HG03159 (cell line): ENCODE measurements around the gene DNAJB11.
"Not testable (repeated sequence)": the region's sequence is repeated elsewhere in the genome, so short reads cannot be mapped to it uniquely, and the experiment has no call there.

Experiments used
- ATAC-seq: cut with Tn5 transposase; IDR thresholded peaks from one replicate; pipeline ENCODE4 v1.9.1; 2021; ENCODE audit warnings: mild to moderate bottlenecking, moderate library complexity; ENCODE audit not compliant: unreplicated experiment

Gene DNAJB11

GRCh38 chr3:186551387-186551786, 19.1 kb upstream of the DNAJB11 start:
- no peak for ATAC-seq

- no peak for ATAC-seq
Observed at GRCh38 chr3:186552408-186553031, 18.0 kb upstream of the DNAJB11 start.

GRCh38 chr3:186564586-186564985, 5.9 kb upstream of the DNAJB11 start:
- ATAC-seq: no peak

GRCh38 chr3:186566772-186567071, 3.8 kb upstream of the DNAJB11 start:
- ATAC-seq: no peak

- peak; percentile 40 for ATAC-seq
Observed at GRCh38 chr3:186567072-186567921, 3.2 kb upstream of the DNAJB11 start, which contains the start of gene TBCCD1. TBCCD1 (minus strand) TSS chr3:186567339; CDS start chr3:186564329, 3,010 bp downstream.

GRCh38 chr3:186569361-186569760, 1.2 kb upstream of the DNAJB11 start:
- ATAC-seq: not testable (repeated sequence)

- no peak for ATAC-seq
Observed at GRCh38 chr3:186569779-186570095, 783 bp upstream of the DNAJB11 start.

- no peak for ATAC-seq
Observed at GRCh38 chr3:186570941-186571643, 572 bp downstream of the DNAJB11 start.

- ATAC-seq: no peak
Observed at GRCh38 chr3:186571644-186572013, 1.1 kb downstream of the DNAJB11 start.

- ATAC-seq: no peak
Observed at GRCh38 chr3:186577521-186577920, 7.0 kb downstream of the DNAJB11 start.

GRCh38 chr3:186580785-186581184, 10.3 kb downstream of the DNAJB11 start:
- no peak for ATAC-seq

- ATAC-seq: no peak
Observed at GRCh38 chr3:186582541-186582940, 12.0 kb downstream of the DNAJB11 start.

- ATAC-seq: no peak
Observed at GRCh38 chr3:186583831-186584230, 13.3 kb downstream of the DNAJB11 start.

GRCh38 chr3:186586245-186586644, 15.7 kb downstream of the DNAJB11 start:
- ATAC-seq: not testable (repeated sequence)

- no peak for ATAC-seq
Observed at GRCh38 chr3:186587183-186587582, 16.7 kb downstream of the DNAJB11 start.

- no peak for ATAC-seq
Observed at GRCh38 chr3:186588632-186589031, 18.1 kb downstream of the DNAJB11 start.

GRCh38 chr3:186589121-186589520, 18.6 kb downstream of the DNAJB11 start:
- ATAC-seq: no peak

- ATAC-seq: no peak
Observed at GRCh38 chr3:186589856-186590579, 19.5 kb downstream of the DNAJB11 start.

- ATAC-seq: no peak
Observed at GRCh38 chr3:186590580-186591295, 20.2 kb downstream of the DNAJB11 start.

GRCh38 chr3:186592682-186593081, 22.2 kb downstream of the DNAJB11 start:
- ATAC-seq: no peak

- ATAC-seq: no peak
Observed at GRCh38 chr3:186593862-186594261, 23.3 kb downstream of the DNAJB11 start.
